ENCODE data around the gene ABCA1.

ABCA1 gene

DNA sequence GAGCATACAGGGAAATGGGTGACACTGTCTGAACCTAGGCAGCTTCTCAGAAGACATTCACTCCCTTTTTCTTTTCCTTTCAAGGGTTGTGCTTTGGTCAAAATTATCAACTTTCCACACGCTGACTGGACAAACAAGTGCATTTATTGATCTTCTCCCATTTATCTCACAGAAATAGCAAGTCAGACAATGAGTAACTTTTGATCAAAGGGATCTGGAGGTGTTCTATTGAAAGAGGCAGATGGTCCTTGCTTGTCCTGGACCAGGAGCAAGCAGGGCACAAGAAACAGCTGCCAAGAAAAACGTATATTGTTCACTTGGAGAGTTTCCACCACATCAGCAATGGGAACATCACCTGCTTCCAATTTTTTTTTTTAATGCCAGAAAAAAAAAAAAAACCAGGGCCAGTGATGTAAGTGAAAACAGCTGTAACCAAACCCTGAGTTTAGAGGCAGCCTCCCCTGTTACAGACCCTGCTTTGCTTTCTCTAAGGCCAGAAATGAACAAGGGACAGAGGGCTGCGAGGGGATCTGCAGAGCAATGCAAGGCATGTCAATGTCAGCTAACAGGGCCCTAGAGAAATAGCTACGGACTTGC lies 84.2 kb downstream of the ABCA1 start:
- no peak for DNase-seq (ENCODE audit: low spot score)

DNA sequence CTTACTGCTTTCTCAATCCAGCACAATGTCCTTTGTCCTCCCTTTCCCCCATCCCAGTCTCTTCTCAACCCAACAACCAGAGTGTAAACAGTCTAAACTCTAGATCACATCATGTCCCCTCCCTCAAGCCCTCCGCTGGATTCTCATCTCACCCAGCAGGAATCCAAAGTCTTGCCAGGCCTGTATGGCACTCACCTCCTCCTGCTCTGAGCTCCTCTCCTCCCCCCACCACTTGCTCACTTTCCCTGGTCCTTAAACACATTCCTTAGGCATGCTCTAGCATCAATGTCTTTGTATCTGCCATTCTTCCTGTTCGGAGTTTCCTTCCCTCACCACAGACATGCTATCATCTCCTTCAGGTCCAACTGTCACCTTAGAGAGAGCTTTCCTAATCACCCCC lies 85.3 kb downstream of the ABCA1 start:
- DNase-seq (ENCODE audit: low spot score), result no peak

DNA sequence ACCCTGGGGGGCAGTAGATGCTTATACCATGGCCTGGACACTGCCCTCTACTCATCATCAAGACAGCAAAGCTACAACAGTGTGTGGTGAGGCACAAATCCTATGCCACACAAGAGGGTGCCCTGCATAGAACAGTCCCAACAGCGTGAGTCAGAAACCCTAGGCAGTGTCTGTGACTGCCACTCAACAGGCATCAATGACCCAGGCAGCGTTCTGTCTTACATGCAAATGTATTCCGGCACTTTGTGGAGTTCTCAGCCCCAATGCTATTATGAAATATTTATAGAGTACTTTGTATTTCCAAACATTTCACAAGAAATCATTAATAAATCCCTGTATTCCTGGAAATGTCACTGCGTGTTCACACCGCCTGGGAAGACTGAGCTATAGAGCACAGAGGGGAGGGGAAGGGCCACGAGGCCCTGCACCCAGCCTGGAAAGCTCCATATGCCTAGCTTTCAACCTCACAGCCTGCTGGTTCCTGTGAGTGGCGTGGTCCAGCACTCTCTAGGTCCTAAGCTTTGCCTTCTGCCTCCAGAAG lies 86.3 kb downstream of the ABCA1 start:
- no peak for DNase-seq (ENCODE audit: low spot score)

DNA sequence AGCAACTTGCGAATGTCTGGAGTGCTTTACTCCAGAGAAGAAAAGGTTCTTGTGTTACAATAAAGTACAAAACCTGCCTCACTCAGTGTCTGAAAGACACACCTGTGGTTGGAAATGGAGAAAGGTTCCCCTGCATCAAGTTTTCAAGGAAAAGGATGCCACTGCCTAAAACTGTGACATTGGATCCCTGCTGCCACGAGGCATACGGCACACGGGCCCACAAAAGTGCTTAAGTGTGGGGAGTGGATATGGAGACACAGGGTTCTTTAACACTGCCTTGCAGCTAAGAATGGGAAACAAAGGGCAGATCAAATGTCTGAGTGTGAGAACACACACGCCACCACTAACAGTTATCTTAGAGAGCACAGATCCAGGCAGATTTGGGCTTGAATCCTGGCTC lies 89.0 kb downstream of the ABCA1 start:
- DNase-seq (ENCODE audit: low spot score), result no peak

DNA sequence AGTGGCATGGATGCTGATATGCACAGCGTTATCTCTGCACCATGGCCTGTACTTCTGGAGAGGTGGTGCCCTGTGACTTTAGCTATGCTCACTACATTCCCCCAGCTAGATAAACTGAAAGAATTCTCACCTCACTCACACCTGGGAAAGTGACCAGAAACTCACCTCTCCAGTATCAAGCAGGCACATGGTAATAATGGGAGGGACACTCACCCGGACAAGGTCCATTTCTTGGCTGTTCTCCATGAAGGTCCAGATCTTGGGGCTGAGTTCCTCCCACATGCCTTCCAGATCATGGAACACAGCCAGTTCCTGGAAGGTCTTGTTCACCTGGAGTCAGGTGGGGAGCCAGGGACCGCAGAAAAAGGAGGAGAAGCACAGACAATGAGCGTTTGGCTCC lies 91.2 kb downstream of the ABCA1 start:
- no peak for DNase-seq (ENCODE audit: low spot score)

DNA sequence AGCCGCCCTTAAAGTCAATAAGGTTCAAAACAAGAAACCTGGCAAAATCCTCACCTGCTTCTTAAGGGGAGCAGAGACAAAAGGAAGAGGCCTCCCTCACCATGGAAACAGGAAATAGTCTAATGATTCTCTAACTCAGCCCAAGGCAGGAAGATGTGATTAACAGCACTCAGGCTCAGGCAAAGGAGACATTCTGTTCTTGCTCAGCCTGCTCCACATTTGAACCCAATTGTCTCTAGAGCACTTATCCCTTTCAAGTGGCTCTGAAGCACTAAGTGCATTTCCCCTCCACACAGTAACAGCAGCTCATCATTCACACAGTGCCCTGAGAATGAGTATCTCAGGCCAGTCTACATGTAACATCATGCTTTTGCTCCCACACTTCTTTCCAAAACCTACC lies 91.7 kb downstream of the ABCA1 start:
- DNase-seq (ENCODE audit: low spot score), result no peak

DNA sequence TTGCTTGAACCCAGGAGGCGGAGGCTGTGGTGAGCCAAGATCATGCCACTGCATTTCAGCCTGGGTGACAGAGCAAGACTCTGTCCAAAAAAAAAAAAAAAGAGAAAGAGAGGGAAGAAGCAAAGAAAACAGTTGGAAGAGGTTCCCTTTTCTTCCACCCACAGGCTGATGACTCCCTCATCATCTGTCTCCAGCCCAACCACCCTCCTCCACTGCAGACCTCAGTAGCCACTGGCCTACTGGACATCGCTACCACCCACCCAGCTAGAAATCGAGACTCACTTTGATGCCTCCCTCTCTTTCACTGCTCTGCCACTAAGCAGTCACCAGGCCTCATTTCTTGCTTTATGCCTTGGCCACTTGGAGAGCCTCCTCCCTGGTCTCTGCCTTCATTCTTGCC lies 92.8 kb downstream of the ABCA1 start:
- DNase-seq (ENCODE audit: low spot score), result no peak

DNA sequence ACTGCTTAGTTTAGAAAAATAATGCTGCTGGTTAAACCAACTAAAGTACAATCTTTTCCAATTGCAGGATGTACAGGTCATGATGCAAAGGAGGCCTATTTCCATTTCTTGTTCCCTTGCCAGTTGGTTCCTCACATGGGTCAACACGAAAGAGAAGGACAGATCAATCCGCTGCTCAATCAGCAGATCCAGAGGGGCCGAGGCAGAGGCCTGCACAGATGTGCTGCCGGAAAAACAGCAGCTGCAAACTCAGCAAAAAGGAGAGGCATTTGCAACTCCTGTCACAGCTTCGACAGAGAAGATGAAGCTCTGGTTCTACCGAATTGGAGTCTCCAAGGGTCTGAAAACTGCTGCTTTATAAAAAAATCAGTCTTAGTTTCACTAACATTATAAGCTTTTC lies 94.3 kb downstream of the ABCA1 start:
- no peak for DNase-seq (ENCODE audit: low spot score)

DNA sequence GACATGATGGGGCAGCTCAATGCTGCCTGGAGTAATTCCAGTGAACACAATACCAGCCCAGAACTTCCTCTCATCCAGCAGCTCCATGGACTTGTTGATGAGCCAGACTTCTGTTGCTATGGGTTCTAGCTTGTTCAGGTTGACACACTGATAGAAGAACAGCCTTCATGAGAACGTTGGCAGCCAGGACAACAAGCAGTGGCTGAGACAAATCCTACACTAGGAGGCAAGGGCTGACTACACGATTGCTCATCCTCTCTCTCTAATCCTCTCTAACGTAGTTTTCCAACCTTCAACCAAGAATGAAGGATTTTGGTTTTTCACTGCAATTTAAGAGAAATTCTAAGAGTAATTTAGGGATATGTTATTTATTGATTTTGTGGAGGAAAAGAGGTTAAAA lies 96.3 kb downstream of the ABCA1 start:
- DNase-seq (ENCODE audit: low spot score), result no peak

DNA sequence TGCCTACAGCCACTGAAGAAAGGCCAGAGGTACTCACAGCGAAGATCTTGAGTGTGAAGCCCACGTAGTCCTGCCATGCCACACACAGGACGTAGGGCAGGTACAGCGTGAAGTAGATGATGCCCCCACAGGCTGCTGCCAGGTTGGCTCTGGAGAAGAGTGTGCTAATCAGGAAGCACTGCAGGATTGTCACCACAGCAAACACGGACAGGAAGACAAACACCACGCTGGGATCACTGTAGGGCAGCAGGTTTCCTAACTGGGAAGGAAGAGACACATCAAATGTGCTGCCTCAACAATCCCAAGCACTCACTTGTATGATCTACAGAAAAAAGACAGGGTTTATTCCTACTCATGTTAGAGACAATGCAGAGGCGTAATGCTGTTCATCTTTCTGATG lies 101.0 kb downstream of the ABCA1 start:
- no peak for DNase-seq (ENCODE audit: low spot score)

DNA sequence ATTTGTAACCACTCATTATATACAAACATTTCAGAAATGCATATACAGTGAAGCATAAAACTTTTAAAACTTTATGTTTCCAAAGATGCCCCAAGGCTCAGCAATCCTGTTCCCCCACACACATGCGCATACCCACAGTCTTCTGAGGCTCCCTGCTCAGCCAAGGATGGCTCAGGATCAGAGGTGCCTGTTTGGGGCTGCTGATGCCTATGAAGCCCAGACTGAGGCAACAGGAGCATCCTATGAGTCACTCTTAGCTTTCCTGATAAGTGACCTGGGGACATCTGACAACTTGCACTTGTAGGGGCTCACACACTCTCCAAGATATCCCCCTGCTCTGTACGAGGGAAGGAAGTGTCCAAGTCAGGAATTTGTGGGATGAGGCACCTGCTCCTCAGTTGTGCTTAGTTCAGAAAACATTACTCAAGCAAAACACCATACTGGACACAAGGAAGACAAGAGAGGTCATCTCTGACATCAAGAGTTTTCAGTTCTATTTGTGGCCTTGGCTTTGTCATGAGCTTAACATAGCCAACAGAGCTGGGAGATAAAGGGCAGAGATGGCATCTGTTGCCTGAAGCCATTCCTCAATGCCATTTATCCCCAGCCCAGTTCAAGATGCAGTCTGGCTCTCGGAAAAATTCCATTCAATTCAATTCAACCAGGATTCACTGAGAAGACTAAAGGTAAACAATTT lies 101.7 kb downstream of the ABCA1 start:
- DNase-seq (ENCODE audit: low spot score), result no peak

DNA sequence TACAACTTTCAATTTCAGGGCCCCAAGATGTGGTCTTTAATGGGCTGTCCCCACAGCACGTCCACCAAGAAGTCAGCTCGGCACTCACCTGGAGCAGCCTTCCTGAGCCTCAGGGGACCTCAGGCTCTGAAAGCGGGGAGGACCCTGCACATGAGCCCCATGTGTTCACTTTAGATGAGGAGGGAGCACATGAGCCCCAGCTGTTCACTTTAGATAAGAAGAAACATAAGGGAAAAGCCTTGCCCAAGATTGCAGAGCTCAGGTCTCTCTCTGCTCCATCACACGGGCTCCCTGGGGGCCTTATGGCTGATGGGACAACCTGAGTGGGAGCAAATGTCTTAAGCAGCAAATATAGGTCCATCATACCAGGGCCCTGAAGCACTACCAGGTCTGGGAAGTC lies 107.6 kb downstream of the ABCA1 start:
- DNase-seq (ENCODE audit: low spot score), result no peak

DNA sequence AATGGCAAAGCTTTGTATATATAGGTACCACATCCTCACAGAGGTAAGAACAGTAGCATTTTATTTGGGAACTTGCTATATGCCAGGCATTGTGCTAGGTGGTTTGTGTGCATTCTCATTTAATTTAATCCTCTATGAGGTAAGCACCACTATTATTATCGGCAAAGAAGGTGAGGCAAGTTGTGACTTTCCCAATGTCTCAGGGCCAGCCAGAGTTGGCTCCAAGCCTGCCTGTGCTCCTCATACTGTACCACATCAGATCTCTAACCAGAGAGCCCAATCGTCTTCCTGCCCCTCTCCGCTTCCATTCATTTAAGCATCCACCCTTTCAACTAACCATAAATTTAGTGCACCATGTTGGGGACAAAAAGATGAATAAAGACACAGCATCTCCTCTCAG lies 108.9 kb downstream of the ABCA1 start:
- no peak for DNase-seq (ENCODE audit: low spot score)

DNA sequence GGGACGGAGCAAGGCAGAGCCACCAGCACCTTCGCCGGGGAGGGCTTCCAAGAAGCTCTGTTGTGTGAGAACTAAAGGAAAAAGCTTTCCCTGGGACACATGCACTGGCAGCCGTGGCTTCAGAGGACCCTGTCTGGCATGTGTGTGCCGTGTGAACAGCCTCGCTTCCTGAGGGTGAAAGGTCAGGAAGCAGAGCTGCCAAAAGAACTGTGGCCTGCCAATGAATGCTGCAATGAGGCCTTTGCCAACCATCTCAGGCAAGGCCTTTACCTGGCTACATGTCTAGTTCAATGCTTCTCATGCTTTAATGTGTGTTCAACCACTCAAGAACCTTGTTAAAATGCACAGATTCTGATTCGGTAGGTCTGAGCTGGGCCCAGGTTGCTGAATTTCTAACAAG lies 110.5 kb downstream of the ABCA1 start:
- DNase-seq (ENCODE audit: low spot score), result no peak

DNA sequence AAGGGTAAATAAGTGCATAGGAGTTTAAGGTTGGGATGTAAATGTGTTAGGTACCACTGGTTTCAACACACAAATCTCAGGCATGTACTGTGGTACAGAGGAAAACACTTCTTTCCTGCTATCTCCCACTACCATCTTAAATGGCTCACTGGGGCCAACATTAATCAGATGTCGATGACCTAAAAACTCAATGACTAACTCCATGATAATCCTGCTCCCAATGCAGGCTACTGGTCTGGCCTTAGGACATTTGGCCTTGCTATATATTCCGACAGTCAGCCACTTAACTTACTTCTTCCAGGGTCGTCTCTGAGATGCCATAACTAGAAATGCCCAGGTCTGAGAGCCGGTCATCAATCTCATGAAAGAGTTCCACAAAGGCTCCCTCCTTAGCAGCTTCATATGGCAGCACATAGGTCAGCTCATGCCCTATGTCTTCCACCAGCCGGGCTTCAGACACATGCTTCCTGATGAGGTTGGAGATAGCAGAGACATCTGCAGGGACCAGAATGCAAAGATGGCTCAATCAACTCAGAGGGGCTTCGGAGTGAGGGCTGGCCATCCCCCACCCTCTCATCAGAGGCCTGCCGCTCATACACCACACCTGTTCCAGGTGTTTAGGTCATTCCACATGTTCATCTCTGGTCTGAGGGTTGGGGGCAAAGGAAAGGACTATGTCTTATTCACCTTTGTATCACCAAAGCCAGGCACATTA lies 111.9 kb downstream of the ABCA1 start:
- no peak for DNase-seq (ENCODE audit: low spot score)

DNA sequence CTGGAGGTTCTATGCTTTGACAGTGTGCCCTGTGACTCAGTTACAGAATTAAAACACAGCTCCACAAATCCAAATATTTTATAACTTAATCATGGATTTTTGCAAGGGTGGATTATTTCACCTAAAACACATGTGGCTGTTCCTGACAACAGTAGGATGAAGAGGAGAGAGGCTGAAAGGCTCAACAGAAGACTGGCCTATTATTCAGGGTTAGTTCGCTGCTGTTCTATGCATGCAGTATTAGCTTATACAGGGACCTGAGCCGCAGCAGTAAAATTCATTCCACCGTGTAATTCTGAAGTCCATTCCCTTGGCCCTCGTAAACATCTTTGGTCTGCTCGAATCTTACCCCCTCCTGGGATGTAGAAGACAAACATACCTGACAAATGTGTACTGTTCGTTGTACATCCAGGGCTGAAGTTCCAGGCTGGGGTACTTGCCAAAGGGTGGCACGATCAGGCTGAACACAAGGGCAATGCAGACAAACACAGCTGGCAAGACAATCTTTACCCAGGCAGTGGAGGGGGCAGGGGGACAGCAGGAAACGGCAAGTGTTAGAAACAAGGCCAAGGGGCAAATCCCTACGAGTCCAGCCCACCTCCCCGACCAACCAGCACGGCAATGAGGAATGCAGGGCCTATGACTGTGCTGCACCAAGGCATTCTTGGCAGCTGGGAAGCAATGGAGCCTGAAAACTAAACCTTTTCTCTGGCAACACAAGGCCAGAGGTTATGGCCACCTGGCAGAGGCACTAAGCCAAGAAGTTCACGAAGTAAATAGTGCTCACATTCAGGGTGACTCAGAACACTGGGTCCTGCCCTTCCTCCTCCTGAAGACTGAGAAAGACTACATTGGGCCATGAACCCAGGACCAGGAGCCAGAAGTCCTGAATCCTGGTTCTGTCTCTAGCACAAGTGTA lies 117.3 kb downstream of the ABCA1 start:
- DNase-seq (ENCODE audit: low spot score), result no peak

DNA sequence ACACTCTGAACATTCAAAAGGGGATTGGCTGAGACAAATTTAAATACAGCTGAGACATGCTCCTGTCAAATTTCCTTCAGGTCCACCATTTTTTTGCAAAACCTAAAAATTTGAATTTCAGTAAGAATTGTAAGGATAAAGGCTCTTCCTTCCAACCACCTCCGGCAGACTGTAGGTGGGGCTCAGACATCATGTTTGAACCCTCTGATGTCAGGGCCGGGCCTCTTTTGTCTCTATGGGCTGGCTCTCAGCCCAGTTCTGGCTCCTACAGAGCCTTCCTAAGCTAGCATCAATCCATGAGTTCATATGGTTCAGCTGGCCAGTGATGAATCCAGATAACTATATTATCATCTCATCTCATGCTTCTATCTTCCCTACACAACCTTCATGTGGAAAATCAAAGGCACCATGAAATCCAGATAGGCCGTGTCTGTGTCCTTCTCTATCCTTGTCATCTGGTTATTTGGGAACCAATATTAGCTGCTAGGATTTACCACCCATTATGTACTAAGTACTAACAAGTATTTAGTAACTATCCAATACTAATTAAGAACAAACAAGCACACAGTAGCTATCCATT lies 119.8 kb downstream of the ABCA1 start:
- DNase-seq (ENCODE audit: low spot score), result no peak

DNA sequence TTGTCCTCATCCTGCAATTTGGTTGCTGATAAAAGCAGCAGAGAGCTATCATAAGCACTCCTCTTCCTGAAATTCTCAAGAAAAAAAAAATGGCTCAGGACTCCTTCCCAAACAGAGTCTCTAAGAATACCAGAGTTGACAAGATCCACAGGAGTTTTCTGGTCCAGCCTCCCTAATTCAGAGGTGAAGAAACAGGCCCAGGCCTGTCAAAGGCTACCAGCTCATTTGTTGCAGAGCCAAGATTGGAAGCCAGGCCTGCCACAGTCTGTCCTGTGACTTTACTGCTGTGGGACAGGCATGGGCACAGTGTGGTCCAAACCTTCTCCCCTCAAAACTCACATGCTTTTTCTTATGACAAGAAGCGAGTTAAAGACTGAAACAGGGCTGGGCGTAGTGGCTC lies 122.5 kb downstream of the ABCA1 start:
- no peak for DNase-seq (ENCODE audit: low spot score)

DNA sequence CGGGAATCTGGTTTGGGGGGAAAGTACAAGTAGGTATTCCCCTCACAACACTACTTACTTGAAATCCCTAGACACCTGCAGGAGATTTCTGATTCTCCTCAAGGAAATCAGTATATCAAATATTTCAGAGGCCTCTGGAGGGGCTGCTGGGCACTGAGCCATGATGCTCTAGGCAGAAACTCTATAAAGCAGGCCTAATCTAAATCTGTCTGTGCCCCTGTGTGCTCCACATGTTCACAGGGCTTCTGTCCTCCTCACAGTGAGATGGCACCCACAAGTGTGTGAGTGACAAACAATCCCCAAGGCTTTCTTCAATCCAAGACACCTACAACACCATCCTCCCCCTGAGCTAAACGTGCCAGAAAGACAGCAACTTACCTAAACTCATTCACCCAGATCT lies 125.0 kb downstream of the ABCA1 start:
- DNase-seq (ENCODE audit: low spot score), result no peak

DNA sequence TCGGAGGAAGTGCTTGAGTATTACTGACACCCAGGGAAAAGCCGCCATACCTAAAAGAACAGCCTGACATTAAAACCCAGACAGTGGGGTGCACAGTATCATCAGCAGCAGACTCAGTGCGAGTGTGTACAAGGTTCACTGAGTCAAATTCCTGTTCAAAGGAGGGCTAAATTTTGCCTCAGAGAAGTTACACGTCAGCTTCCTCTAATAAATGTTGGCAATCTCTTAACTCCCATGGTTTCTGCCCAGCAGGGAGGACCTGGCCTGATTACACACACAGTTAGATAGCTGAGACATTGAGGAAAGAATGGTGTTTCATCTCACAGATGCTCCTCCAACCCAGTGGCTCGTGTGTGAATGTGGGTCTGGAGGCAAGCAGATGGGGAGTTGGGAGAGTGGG lies 125.8 kb downstream of the ABCA1 start:
- DNase-seq (ENCODE audit: low spot score), result no peak

DNA sequence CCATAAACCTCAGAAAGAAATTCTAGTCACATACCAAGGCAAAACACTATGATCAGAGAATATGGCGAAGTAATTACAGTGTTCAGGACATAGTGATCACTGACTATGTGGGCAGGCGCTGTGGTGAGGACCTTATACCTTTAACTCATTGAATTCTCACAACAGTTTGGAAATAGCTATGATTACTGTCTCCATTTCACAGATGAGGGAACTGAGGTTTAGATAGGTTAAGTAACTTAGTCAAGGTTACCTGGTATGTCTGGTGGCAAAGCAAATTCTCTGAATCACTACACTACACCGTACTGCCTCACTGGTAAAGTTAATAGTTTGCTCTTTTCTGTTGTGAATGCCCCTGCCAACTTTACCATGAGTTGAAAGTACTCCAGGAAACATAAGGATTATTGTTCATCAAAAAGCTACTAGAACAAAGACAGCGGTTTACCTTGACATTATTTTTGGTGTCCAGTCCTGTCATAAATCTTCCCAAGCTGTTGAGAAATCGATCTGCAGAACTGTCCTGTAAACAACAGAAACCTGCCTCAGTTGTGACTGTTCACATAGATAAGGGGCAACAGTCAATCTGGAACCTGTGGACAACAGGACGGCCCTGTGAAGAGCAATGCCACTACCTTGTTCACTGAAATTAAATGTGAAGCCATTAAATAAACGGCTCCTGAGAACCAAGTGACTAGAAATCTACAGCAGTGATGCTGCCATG lies 127.7 kb downstream of the ABCA1 start:
- no peak for DNase-seq (ENCODE audit: low spot score)
